Chondrocyte (in vitro differentiated cells): Measurements from ENCODE around the gene FILIP1. TPM values are rescaled to one million over a fixed set of nuclear protein-coding genes. Genes with fewer than 3 reads are reported as not detected.

Experiments
- DNase-seq: peaks from one replicate; pipeline ENCODE4 v3.0.0; 2021; ENCODE audit warnings: mixed read lengths, low spot score
- H3K27ac Mint-ChIP-seq: one replicate; pipeline ENCODE4 v1.8.0; 2021; ENCODE audit warnings: mild to moderate bottlenecking, moderate library complexity, mixed read lengths; ENCODE audit not compliant: unreplicated experiment
- H3K27me3 Mint-ChIP-seq: 2 replicates; pipeline ENCODE4 v1.8.0; 2021; ENCODE audit warnings: low read depth, mixed read lengths
- H3K36me3 Mint-ChIP-seq: 2 replicates; pipeline ENCODE4 v1.8.0; 2021; ENCODE audit warnings: low read depth, mixed read lengths
- H3K4me1 Mint-ChIP-seq: 2 replicates; pipeline ENCODE4 v1.8.0; 2021; ENCODE audit warnings: low read depth, mild to moderate bottlenecking, mixed read lengths
- H3K4me3 Mint-ChIP-seq: one replicate; pipeline ENCODE4 v1.8.0; 2021; ENCODE audit warnings: mild to moderate bottlenecking, moderate library complexity, mixed read lengths; ENCODE audit not compliant: unreplicated experiment
- H3K9me3 Mint-ChIP-seq: 2 replicates; pipeline ENCODE4 v1.8.0; 2021; ENCODE audit warnings: low read depth, mixed read lengths
- CTCF ChIP-seq: fragments of 200-600 bp; sonication (generic); IDR thresholded peaks from 2 replicates; pipeline ENCODE4 v1.5.0; 2021; ENCODE audit warnings: antibody characterized with exemption, mild to moderate bottlenecking, moderate library complexity
- total RNA-seq: library from RNA; stranded (reverse); gene quantifications from 3 replicates; pipeline ENCODE4 v1.2.1, GENCODE V29; 2021

The FILIP1 gene
- total RNA-seq, 1 donor from 2014 or later, result 7.0 TPM

DNA sequence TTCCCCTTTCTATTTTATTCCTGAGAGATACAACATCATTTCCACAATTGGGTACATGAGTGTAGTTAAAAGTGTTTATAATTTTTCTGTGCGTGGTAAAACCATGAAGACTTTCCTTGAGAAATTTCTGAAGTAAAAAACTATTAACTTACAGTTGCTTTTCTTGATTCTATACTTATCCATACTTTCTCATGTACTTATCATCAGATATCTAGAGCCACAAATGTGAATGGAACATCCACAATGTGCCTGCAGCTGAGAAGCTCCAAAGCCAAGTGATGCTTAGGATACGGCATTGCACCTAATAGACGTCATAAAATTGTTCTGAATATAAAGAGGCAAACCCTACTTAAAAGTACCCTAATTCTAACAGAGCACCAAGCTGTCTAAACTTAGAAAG lies 2.9 kb downstream of the FILIP1 start:
- no peak for TF ChIP-seq CTCF
- Mint-ChIP-seq H3K27me3 (no peaks in the 10 kb centered on the region), H3K27ac (no peak overlapping the region), H3K9me3 (no peaks in the 10 kb centered on the region), H3K4me1 (peaks cover 65% of the 10 kb centered on the region), H3K4me3 (no peak overlapping the region), H3K36me3 (no peaks in the 10 kb centered on the region)
- no peak for DNase-seq

DNA sequence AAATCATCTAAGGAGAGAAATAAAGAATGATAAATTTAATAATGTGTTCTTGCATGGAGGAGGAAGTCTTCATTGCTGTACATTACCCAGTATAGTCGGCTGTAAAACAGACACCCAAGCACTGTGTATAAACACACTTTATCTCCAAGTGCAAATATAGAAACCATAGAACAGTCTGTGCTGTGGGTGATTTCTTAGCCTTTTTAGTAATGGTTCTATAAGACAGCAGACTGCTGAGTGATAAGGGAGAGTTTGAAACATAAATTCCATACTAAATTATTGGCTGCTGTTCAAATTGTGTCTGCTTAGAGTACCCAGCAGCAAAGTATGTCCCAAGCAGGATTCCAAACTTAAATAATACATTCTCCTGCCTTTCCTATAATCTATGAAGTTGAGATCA lies 4.6 kb downstream of the FILIP1 start:
- no peak for DNase-seq
- no peaks in the 10 kb centered on the region for H3K9me3 Mint-ChIP-seq
- TF ChIP-seq CTCF, result no peak
- H3K4me3 Mint-ChIP-seq, result peak overlapping the region; percentile 23
- H3K4me1 Mint-ChIP-seq, result peaks cover 53% of the 10 kb centered on the region
- no peaks in the 10 kb centered on the region for H3K36me3 Mint-ChIP-seq
- H3K27me3 Mint-ChIP-seq, result no peaks in the 10 kb centered on the region
- H3K27ac Mint-ChIP-seq, result peak overlapping the region; percentile 87

DNA sequence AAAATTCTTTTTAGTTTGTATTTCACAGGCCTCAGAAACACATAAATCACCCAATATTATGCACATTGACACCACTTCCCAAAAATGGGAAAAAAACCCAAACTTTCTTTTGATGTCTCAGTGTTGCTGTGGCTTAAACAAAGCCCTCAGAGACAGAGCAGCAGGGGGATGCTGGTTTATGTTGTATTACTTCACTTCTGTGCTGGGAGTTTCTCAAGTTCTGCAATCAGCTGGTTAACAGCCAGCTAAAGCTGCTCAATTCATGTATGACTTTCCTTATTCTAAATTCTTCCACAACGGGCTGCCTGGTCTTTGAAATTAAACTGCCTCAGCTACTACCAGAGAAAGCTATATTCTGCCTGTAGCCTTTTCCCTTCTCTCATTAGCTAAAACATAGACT lies 5.6 kb downstream of the FILIP1 start:
- peak overlapping the region; percentile 87 for H3K27ac Mint-ChIP-seq
- no peaks in the 10 kb centered on the region for H3K9me3 Mint-ChIP-seq
- H3K36me3 Mint-ChIP-seq, result no peaks in the 10 kb centered on the region
- peak overlapping the region; percentile 31 for H3K4me3 Mint-ChIP-seq
- no peak for DNase-seq
- H3K4me1 Mint-ChIP-seq, result peaks cover 45% of the 10 kb centered on the region
- no peaks in the 10 kb centered on the region for H3K27me3 Mint-ChIP-seq
- no peak for TF ChIP-seq CTCF

DNA sequence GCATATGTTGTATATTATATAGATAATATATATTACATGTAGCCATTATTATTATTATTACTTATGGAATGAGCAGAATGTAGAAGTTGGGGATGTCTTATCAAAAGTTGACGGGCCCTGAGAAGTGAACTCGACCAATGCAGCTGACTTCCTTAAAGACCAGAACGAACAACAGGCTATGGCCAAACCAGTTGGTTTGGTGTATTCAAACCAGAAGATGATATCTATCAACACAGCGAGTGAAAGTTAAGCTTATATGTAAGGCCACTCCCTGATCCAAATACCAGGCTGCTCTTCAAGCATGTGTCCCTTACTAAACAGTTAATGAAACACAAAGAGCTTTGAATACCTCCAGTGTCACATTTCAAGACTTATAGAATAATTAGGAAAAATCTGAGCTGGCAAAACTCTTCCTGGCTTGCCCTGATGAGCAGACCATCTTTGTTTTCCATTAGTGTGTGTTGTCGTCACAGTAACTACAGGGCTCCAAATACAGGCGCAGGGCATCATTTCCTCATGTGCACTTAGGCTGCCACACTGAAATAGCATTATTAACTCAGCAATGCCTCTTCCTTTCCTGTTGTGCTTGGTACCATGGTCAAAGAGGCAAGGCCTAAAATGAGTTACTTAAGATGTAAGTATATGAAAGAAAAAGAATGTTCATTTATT lies 6.6 kb downstream of the FILIP1 start:
- Mint-ChIP-seq H3K27me3 (no peaks in the 10 kb centered on the region), H3K36me3 (no peaks in the 10 kb centered on the region), H3K4me1 (peaks cover 42% of the 10 kb centered on the region), H3K9me3 (no peaks in the 10 kb centered on the region), H3K4me3 (no peak overlapping the region), H3K27ac (no peak overlapping the region)
- no peak for DNase-seq
- no peak for TF ChIP-seq CTCF

- peaks cover 36% of the 10 kb centered on the region for H3K4me1 Mint-ChIP-seq
- TF ChIP-seq CTCF, result no peak
- H3K4me3 Mint-ChIP-seq, result no peak overlapping the region
- H3K36me3 Mint-ChIP-seq, result no peaks in the 10 kb centered on the region
- no peaks in the 10 kb centered on the region for H3K27me3 Mint-ChIP-seq
- no peak for DNase-seq
- no peak overlapping the region for H3K27ac Mint-ChIP-seq
- H3K9me3 Mint-ChIP-seq, result no peaks in the 10 kb centered on the region
Observed at GRCh38 chr6:75484535-75484934, 9.1 kb downstream of the FILIP1 start.
